NCI-H2171 treated with DMSO at 0.1 percent for 48 hours (cell line): Measurements from ENCODE around the gene PIEZO2.
"Not testable (repeated sequence)": the region's sequence is repeated elsewhere in the genome, so short reads cannot be mapped to it uniquely, and the experiment has no call there.

Source experiments
- DNase-seq: peaks from one replicate; lab custom pipeline; 2025; lab: John Stamatoyannopoulos, UW

PIEZO2 gene

DNA sequence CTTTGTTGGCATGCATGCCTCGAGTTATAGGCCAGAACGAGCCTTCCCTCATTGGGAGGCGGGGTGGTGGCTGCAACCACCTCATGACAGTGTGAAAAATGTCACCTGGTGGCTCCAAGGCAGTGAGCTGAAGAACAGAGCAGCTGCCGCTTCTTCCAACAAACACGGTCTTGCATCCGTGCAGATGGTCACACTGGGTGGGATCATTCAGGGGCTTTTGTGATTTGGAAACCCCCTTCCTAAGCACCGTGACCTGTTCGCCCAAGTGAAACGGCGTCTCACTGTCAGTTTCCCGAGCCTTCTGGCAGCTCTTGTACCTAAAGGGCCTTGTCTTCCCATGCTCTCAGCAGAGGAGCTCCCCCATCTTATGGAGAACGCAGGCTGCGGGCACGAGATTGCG, 463.9 kb downstream of the PIEZO2 start:
- no peak for DNase-seq

DNA sequence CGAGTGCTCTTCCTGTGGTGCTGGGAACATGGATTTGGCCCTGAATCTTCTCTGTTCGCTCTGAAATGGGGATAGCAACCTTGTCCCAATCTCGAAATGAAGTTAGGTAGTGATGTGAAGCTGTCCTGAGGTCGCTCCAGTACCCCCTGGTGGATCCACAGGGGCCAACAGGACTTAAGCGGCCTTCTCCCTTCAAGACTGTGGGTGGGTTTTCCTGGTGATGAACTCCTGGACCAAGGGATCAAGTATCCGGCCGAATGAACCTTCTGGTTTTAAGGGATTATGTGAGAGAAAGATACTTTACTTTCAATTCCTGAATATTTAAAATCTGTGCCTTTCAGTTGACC, 467.0 kb downstream of the PIEZO2 start:
- no peak for DNase-seq

DNA sequence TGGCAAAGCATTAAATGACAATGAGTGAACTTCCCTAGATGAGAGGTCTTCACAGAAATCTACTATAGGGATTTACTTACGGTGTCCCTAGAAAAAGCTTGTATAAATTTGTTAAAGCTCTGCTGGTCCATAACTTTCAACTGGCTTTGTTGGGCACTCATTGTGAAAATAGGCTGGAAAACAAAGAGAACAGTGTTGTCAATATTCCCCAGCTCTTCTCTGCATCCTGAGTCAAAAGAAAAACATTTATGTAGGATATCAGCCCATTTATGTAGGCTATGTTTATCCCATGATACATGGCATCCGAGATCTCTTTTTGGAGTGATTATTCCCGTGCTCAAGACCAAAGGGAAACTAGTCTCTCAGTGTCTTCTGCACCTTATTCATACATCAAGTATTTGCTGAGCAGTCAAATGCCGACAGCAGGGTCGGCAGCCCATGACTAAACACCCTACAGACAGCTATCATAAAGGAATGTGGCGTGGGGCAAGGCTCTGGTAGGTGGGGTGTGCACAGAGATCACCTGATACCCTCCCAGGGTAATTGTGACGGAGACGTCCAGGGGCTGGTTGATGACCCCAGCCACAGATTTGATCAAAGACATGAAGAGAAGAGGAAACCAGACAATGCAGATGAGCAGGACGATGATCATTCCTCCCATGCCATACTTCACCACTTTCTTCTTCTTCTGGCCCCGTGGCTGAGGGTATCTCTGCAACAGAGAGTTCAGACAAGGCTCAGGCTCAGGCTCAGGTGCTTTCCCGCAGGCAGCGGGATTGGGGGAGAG, 467.6 kb downstream of the PIEZO2 start:
- no peak for DNase-seq

DNA sequence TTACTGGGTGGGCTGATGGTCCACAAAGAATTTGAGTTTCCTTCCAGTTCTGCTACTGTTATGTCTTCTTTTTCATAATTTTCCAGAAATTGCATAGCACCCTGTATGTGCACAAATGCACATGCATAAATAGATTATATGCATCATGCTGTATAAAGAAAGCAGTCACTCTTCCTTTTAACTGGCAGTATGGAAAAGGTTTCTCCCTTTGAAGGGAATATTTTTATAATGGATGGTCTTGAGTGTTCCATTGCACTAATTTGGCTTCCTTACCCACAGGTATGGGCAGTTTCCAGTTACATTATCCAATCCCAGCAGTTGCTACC, 469.1 kb downstream of the PIEZO2 start:
- no peak for DNase-seq

DNA sequence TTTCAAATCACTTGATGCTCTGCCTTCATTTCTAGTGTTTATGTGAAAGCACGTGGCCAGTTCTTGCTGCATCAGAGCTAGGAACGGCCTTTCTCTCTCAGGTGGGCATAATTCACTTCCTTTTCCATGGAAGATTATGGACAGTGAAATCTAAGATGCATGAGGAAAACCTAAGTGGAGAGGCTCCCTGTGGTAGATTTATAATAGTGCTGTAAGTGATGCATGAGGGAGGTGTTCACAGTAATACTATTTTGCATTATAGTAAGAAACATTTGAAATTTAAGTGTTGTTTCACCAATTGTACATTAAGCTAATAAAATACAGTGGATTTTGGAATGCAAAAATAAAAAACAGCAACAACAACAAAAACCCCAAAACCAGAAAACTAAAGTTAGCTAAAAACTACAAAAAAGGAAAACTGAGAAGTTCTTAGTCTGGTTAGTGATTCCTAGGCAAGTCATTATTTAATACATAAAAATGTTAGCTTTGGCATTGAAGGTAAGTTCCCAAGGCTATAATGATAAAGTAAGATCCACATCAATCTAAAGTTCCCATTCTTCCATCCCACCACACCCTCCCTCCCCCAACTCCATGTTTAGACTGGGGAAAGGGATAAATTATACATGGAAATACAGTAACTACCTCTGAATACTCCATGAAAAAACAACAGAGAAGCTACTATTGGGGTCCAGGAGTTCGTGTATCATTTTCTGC, 469.7 kb downstream of the PIEZO2 start:
- no peak for DNase-seq

DNA sequence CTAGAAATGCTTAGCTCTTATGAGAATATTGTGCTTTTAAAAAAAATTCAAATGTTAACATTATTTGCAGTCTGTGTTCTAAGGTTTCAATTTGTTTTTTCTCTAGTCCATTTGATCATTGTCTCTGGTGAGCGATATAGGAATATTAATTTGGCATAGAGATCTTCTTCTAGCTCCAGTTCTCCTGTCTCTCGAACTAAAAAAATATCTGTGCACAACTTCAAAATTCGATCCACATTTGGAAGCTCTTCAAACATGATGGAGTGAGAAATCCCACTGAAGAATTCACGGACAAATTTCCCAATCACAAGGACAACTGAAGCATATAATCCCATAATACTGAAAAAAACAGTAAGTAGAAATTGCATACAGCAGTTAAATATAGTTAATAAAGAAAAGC, 477.9 kb downstream of the PIEZO2 start:
- DNase-seq, result no peak

DNA sequence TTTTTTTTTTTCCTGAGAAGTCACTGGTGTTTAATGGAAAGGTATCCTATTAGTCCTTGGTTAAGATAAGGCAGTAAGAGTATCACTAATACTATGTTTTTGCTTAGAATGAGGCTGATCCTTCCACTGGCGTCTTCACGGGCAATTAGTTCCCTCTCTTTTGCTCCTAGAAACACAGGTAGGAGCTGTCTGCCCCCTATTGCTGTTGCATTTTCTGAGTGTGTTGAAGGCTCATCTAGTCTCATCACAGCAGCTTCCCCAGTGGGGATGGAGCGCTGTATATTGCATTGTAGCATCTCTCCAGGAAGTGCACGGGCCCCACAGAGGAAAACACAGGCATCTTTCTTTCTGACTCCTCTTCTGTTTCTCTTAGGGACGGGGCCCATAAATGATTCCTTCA, 478.5 kb downstream of the PIEZO2 start:
- no peak for DNase-seq

DNA sequence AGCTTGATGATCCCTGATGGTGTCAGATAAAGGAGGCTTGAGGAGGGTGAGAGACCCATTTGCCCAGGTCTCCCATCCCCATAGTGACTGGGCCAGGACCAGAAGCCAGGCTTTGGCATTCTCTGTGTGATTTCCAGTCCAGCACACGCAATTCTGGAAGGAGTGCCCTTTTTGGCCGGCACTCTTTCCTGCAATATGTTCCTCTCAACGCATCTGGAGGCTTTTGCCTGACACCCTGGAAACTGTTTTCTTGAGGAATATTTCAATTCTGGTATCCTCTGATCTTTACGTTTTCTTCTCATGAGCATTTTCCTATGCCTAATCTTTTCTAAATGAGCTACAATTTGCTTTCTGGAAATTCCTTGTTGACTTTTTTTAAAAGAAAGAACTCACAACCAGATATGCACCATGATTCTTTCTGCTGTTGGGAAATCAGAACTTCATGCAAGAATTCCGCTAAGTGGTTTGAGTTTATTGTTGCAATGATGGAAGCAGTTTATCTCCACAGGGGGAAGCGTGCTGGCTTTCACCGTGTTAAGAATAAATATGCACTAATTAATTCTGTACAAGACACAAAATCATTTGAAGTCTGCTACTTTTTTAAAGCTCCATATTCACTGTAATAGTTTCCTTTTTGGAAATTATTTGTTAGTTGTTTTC, 479.8 kb downstream of the PIEZO2 start:
- no peak for DNase-seq

DNA sequence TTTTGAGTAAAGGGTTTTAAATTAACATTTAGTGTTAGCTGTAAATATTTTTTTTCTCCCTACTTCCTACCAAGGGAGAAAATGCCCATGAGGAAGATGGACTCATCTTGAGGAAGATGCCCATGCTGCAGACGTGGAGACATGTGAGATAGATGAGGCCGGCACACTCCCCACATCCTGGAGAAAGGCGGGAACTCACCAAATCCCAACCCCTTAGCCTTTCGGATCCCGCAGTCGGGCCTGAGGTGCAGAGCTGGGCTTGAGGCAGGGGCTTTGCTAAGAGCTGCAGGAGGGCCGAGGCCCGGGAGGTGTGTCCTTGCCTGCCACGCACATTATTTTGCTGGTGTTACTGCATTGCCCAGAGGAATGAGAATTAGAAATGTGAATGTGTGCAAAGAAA, 485.6 kb downstream of the PIEZO2 start:
- no peak for DNase-seq

DNA sequence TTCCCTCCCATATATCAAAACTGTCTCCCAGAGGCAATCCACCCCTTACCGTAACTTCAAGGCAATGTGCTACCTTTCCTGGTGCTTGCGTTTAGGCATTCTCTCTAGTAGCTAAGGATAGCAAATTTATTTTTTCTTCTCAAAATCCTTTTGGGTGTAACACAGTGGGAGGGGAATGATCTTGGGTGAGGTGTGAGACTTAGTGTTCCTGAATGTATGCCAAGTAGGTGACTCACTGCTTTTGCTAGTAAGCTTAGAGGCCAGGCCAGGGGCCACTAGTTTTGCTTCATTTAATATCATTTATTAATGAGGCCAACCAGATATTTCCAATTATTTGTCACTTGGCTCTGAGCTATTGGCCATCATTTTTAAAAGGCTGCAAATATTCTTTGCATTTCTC, 488.1 kb downstream of the PIEZO2 start:
- DNase-seq, result no peak

DNA sequence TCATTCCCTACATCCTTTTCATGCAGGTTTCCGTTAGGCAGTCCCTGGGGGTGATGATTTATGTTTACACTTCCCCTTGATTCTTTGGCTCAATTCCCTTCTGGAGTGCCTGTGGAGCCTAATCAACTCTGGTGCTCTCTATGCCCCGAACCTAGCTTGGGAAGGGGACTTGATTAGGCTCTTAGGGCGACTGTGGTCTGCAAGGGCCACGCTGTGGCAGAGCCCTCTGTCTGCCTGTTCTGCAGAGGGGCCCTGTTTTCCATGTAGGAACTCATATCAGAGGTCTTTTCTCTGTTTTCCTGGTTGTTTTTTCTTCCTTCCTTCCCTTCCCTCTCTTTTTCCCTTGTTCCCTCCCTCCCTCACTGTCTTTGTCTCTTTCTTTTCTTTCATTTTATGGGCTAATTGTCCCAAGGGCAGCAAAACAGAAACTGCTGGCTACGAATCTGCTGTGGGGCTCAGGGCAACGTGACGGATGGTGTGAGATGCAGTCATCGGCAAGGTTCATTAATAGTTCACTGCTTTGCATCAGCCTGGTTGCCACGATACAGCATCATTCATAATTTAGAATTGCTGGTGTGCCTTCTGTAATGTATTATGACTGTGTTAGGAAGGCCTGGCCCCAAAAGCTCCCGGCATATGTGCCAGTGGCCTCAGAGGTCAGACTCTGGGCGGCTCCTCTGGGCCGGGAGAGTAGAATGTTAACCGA, 489.0 kb downstream of the PIEZO2 start:
- peak; percentile 21 for DNase-seq

DNA sequence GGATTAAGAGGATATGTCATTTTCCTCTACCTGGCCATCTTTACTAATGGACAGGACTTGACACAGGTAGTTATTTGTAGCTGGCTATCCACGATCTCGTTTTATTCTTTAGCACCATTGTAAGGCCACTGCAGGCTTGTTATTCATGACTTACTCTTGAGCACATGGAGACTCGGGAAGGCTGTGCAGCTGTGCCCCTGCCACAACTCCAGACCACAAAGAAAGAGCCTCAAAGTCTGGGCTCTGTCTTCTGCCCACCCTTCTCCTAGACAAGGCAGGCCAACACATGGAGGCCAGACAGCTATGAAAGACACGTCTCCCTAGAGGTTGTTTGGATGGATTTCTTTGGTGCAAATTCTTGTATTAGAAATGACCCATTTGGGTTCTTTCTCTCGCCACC, 489.8 kb downstream of the PIEZO2 start:
- DNase-seq, result no peak

DNA sequence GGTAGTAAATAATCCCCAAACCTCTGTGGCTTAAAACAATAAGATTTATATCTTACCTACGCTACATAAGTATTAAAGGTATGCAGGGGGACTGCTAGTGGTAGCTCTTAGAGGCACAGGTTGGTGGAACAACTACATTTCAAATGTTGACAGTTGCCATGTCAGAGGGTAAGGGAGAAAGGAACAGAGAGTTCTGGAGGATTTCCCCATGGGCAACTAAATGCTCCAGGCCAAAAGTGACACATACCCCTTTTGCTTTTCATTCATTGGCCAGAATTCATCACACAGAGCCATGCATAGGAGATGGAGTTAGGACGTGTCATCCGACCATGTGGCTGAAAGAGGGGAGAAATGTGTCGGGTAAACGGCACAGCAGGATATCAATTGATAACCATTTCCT, 490.4 kb downstream of the PIEZO2 start:
- DNase-seq, result no peak

DNA sequence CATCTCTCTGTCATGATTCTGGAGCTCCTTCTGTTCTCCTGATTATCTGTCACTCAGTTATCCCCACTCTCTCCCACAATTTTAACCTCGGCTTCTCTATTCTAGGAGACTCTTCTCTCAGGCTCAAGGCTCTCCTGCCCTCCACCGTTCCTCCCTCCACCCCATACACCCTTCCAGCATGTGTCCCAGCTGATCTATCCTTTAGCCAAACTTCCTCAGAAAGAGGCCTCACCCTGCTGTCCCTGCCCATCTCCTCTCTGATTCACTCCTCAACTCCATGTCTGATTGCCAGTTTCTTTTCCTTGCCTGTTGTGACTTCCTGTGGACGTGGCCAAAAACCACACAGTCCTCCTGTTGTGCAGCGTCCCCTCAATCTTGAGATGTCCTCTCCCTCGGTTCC, 505.4 kb downstream of the PIEZO2 start:
- not testable (repeated sequence) for DNase-seq

DNA sequence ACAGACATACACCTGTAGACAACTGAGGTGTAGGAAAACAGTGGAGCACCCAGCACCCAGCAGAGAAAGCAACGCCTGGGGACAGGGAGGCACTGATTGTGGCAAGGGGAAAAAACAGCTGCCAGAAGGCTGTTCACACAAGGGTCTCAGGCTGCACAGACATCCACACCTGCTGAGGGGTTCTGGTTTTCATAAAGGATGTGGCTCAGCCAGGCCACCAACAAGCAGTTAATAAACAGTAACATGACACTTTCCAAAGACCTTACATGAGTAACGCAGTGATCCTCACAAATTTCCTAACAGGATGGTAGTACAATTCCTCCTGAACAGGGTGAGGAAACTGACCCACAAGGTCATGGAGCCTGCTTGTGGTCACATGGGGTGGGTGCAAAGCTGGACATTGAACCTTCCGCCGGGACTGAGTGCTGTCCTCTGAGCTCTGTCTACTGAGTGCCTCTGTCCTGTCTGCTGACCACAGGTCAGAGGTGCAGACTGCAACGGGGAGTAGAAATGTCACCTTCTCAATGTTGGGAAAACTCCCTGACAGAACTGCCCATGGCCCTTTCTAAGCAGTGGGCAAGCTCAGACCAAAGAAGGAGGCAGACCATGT, 506.3 kb downstream of the PIEZO2 start:
- DNase-seq, result not testable (repeated sequence)

DNA sequence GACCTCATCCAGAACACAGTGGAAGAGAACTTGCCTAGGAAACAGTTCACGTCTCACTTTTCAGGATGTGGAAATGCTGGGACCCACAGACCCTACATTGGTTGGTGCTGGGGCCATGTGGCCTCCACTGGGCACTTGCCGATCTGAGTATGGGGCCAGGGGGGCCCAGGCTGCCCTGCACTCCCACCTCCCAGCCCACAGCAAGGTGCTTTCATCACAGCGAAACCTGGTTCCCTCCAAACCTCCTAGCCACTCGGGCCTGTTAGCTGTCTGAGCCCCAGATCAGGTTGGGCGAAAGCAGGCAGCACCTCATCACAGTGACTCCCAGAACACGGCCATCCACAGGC, 510.9 kb downstream of the PIEZO2 start:
- not testable (repeated sequence) for DNase-seq

DNA sequence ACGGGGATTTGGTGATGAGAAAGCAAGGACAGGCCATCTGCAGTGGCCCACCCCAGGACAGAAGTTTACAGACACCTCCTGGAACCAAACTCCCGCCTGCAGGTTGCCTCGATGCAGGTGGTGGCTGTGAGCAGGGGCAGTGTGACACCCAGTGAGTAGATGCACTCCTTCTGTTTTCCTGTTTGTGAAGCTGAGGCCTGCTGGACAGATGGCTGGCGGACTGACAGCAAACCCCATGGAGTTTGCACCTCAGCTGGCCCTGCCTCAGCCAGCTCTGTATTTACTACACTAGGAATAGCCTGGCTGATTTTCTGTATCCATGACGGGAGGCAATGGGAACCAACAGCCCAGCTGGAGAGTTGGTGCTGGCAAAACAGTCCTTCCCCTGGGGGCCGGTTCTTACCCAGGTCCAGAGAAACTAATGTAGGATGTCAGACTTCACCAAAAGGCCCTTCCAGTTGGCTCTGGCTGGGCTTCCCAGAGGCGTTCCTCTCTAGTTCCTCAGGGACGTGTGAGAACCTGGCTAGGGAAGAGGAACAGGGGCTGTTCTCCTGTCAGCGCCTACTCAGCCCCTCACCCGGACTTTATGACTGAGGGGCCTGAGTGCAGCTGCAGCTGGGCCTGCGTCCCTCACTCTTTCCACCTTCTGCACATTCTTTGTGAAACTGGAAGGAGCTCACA, 511.4 kb downstream of the PIEZO2 start:
- not testable (repeated sequence) for DNase-seq

DNA sequence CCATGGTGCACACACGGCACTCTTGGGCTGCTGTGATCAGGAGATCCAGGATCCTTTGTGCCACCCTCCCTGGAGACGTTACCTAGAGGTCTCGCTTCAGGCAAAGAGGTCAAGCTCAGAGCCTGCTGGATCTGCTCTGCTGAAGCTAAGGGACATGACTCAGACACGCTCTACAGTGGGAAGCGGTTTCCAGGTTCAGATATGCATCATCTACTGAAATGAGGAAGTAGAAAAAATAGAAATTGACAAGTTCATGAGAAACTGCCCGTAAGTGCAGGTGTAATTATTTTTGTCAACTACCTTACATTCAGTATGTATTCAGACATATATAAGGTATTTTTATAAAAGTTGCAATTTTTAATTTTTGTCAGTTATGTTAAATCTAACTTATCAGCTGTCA, 520.3 kb downstream of the PIEZO2 start:
- DNase-seq, result not testable (repeated sequence)

DNA sequence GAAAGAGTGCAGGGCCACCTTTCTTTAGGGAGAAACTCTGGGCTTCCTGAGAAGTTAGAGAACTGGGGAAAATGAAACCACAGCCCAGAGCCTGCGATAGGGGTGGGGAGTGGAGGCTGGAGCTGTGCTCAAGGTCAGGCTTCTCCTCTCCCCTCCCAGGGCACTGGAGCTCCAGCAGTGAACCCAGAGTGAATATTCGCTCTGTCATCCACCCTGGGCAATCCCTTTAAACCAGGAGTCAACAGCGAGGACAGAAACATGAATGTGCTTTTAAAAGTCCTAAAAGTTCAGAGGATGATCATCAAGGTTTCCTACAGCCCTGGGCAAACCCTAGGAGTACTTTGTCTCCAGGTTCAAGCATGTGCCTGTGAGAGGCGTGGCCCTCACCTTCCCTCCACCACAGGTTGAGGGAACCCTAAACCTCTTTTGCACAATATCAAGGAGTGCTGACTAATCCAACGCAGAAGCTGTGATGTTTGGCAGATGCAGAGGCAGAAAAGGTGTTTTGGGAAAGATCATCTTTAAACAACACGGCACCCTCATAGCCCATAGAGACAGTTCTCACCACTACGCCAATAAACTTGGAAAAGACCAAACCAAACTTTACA, 522.7 kb downstream of the PIEZO2 start:
- DNase-seq, result not testable (repeated sequence)

DNA sequence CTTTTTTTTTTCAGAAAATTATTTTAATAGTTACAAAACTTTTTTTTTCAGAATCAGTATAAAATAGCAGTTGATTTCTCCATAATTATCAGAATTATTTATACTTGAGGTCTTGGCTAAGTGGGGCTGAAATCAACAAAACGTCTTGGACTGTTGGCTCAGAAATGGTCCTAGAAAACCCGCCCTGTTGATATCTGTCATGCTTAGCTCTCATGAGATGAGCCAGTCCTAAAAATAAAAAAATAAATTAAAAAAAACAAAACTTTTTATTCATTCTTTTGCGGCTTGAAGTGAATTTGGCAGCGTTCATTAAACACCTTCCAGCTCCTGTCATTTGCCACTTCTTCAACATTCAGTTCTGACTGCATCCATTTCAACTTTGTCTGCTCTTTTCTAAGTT, 525.8 kb downstream of the PIEZO2 start:
- not testable (repeated sequence) for DNase-seq

DNA sequence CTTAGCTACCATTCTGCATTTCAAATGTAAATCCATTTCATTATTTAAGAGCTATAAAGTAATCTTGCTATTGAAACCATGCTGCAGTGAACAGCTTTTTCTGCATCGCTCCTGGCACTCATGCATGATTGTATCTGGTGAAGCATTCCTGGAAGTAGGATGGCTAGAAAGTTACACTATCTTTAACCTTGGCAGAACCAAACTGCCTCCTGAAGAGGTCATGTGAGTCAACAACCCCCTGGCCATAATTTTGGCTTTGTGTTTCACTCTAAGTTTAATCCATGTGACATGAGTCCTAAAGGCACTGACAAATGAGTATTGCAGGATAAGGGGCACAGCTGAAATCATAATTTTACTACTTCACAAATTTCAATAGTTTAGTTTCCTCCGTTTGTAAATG, 526.4 kb downstream of the PIEZO2 start:
- DNase-seq, result not testable (repeated sequence)
